HepG2 (cell line): ENCODE results near the gene HEATR1. TPM values are rescaled to one million over a fixed set of nuclear protein-coding genes. Genes with fewer than 3 reads are reported as not detected.
A peak's percentile ranks its signal among the peaks of the same experiment; 100 is the strongest.

Experiments
- ATAC-seq: fragments of 200-7000 bp; cut with Tn5 transposase; 3 replicates; pipeline ENCODE4 v1.9.1; 2020; ENCODE audit warnings: mild to moderate bottlenecking, moderate library complexity
- BruUV-seq: library from RNA; stranded (reverse); fragments of 400-500 nt; replicated peaks from 2 replicates; lab custom pipeline; 2021; lab: Mats Ljungman, UMichigan
- CTCF ChIA-PET: fragments of 300-600 bp; formaldehyde crosslinking; extraction: SDS; loops from one replicate; lab custom pipeline; 2021; ENCODE audit warnings: low total read pairs, inconsistent platforms, low intra/inter-chr PET ratio; lab: Yijun Ruan, JAX
- POLR2A ChIA-PET: fragments of 350-600 bp; sonication (Branson Sonifier 250); formaldehyde crosslinking; loops from one replicate; lab custom pipeline; 2020; ENCODE audit warnings: antibody characterized with exemption, inconsistent platforms; lab: Yijun Ruan, JAX
- DNase-seq: peaks from one replicate; pipeline ENCODE4 v3.0.0-alpha.2; 2015; ENCODE audit warnings: low spot score
- FAIRE-seq: peaks from 3 replicates; lab custom pipeline; 2011; peaks lifted over from hg19 to GRCh38; lab: Jason Lieb, UNC
- H2AFZ ChIP-seq: one replicate; pipeline ENCODE4 v1.6.1; 2011; ENCODE audit warnings: low read length, inconsistent platforms
- H3K27ac ChIP-seq: fragments of 300-600 bp; 3 replicates; pipeline ENCODE4 v1.8.0; 2011; ENCODE audit warnings: mixed run types, mild to moderate bottlenecking, mixed read lengths, low read length, inconsistent platforms; ENCODE audit not compliant: insufficient read depth; ENCODE audit errors: extremely low read length
- H3K27me3 ChIP-seq, 2 experiments: fragments of 200-600 bp in 1 of 2; 2 replicates in 1 of 2; 3 replicates in 1 of 2; pipeline versions ENCODE4 v1.6.0 to v1.8.0; 2011; ENCODE audit warnings: low read length in 2 of 2, mild to moderate bottlenecking in 2 of 2, moderate library complexity in 2 of 2, inconsistent platforms in 1 of 2; ENCODE audit not compliant: insufficient read depth in 2 of 2, control insufficient read depth in 1 of 2
- H3K36me3 ChIP-seq, 2 experiments: fragments of 200-600 bp in 1 of 2; replicated peaks in 1 of 2; 2 replicates in 1 of 2; 3 replicates in 1 of 2; pipeline versions ENCODE4 v1.5.1 to v1.8.0; 2011; ENCODE audit warnings: low read length in 2 of 2, inconsistent platforms in 1 of 2; ENCODE audit not compliant: insufficient read depth in 2 of 2, control insufficient read depth in 1 of 2
- H3K4me1 ChIP-seq: 2 replicates; pipeline ENCODE4 v1.5.1; 2012; ENCODE audit warnings: low read length, inconsistent platforms; ENCODE audit not compliant: insufficient read depth
- H3K4me2 ChIP-seq: 2 replicates; pipeline ENCODE4 v1.6.0; 2011; ENCODE audit warnings: low read depth, low read length, inconsistent platforms
- H3K4me3 ChIP-seq, 3 experiments: fragments of 200-600 bp in 1 of 3; sonication (generic), shearing (Covaris generic) in 1 of 3; replicated peaks in 1 of 3; 2 replicates each; pipeline ENCODE4 v1.5.1; 2011 to 2016; ENCODE audit warnings: low read length in 3 of 3, inconsistent platforms in 2 of 3, low read depth in 2 of 3, mild to moderate bottlenecking in 2 of 3, control low read depth in 1 of 3, mixed read lengths in 1 of 3; ENCODE audit not compliant: insufficient read depth in 1 of 3
- H3K79me2 ChIP-seq: one replicate; pipeline ENCODE4 v1.6.1; 2011; ENCODE audit warnings: low read length, inconsistent platforms; ENCODE audit not compliant: insufficient read depth
- H3K9ac ChIP-seq: 2 replicates; pipeline ENCODE4 v1.6.0; 2011; ENCODE audit warnings: mild to moderate bottlenecking, low read depth, low read length, inconsistent platforms; ENCODE audit not compliant: insufficient read depth
- H3K9me3 ChIP-seq: 2 replicates; pipeline ENCODE4 v1.5.1; 2012; ENCODE audit warnings: mild to moderate bottlenecking, low read length
- H4K20me1 ChIP-seq: 2 replicates; pipeline ENCODE4 v1.6.0; 2011; ENCODE audit warnings: inconsistent platforms, mild to moderate bottlenecking, low read length, moderate library complexity; ENCODE audit not compliant: insufficient read depth
- CEBPG ChIP-seq: IDR thresholded peaks from 2 replicates; pipeline ENCODE4 v1.6.1; 2016
- DPF2 ChIP-seq: sonication (generic); formaldehyde crosslinking; IDR thresholded peaks from 2 replicates; pipeline ENCODE4 v1.4.0; 2020; ENCODE audit warnings: mild to moderate bottlenecking, low read depth, missing genetic modification reagents, borderline replicate concordance
- ETV5 ChIP-seq: IDR thresholded peaks from 2 replicates; pipeline ENCODE4 v1.6.1; 2018; ENCODE audit warnings: missing biosample characterization, missing genetic modification reagents, inconsistent platforms, borderline replicate concordance
- FOSL2 ChIP-seq: sonication (generic); formaldehyde crosslinking; IDR thresholded peaks from 2 replicates; pipeline ENCODE4 v1.4.0; 2020; ENCODE audit warnings: missing genetic modification reagents
- KMT2A ChIP-seq: sonication (generic); formaldehyde crosslinking; IDR thresholded peaks from 2 replicates; pipeline ENCODE4 v1.4.0; 2020; ENCODE audit warnings: missing genetic modification reagents
- STAT6 ChIP-seq: sonication (generic); formaldehyde crosslinking; IDR thresholded peaks from 2 replicates; pipeline ENCODE4 v1.4.0; 2020; ENCODE audit warnings: missing genetic modification reagents, mild to moderate bottlenecking, borderline replicate concordance
- SYNCRIP ChIP-seq: fragments of 200-400 bp; formaldehyde crosslinking; IDR thresholded peaks from 2 replicates; pipeline ENCODE4 v1.6.1; 2018; ENCODE audit warnings: mild to moderate bottlenecking, low read depth, low read length; ENCODE audit not compliant: insufficient read depth
- ZBTB40 ChIP-seq, 2 experiments: fragments of 450-650 bp in 1 of 2; sonication (generic) in 1 of 2; formaldehyde crosslinking in 1 of 2; IDR thresholded peaks; 2 replicates each; pipeline versions ENCODE4 v1.6.1 to v1.8.0; 2016 to 2022; ENCODE audit warnings: antibody characterized with exemption in 1 of 2, mild to moderate bottlenecking in 1 of 2, missing genetic modification reagents in 1 of 2
- ZNF615 ChIP-seq: sonication (generic); formaldehyde crosslinking; IDR thresholded peaks from 2 replicates; pipeline ENCODE4 v1.5.0; 2020; ENCODE audit warnings: mild to moderate bottlenecking, missing genetic modification reagents, borderline replicate concordance
- WGBS: methylation state at CpG from one replicate; pipeline ENCODE4 v1.1.6; 2017; ENCODE audit warnings: low lambda C conversion rate; 5-methylcytosine and 5-hydroxymethylcytosine counted together
- in situ Hi-C: cut with HindIII; loops from 2 replicates; pipeline ENCODE4 v1.10.0; 2017; ENCODE audit warnings: low pct_unique_long_range_greater_than_20kb; ENCODE audit not compliant: extremely low pct_ligation_motif_present
- intact Hi-C: fragments of 100-400 bp; cut with micrococcal nuclease; formaldehyde crosslinking; loops from one replicate; pipeline ENCODE4 v1.10.0; 2022; ENCODE audit not compliant: unreplicated experiment
- polyA plus RNA-seq, 8 experiments: library from polyadenylated mRNA; depleted of rRNA in 3 of 8; stranded (reverse) in 7 of 8; unstranded in 1 of 8; fragments of >200 nt; fragmentation: Illumina TruSeq in 4 of 8; extraction: Trizol in 4 of 8; gene quantifications; 2 replicates each; pipeline versions ENCODE4 v1.2.1 to v1.2.3, GENCODE V29; 2011 to 2016; ENCODE audit warnings: low read depth in 4 of 8, missing spikeins in 1 of 8, mixed read lengths in 1 of 8; ENCODE audit not compliant: insufficient read depth in 1 of 8
- total RNA-seq, 5 experiments: library from RNA; depleted of rRNA; stranded (reverse); fragments of >200 nt; fragmentation: Illumina TruSeq; extraction: Trizol; gene quantifications; 2 replicates each; pipeline ENCODE4 v1.2.3, GENCODE V29; 2016; ENCODE audit warnings: low read depth in 1 of 5

The HEATR1 gene
- total and polyA plus RNA-seq, 2 of the 13 experiments (the other 11 are each of a cell fraction or from before 2014, with no cell fraction given): 10.2 to 45.8 TPM

- CTCF ChIA-PET: no interaction called here
- intact Hi-C loops (loop anchor here (1.0 kb wide), 2 partner anchors 12 to 13 kb away; no protein-coding TSS in a partner anchor), in situ Hi-C loops (no loop called here)
- TF ChIP-seq CEBPG (CRISPR knock-in tag) (peak; percentile 56), KMT2A (CRISPR knock-in tag) (peak; percentile 51; the same call in 1 of the 2 replicates), ZNF615 (0 out of 2 replicates have a peak, but pooled peaks have one; percentile 50), ZBTB40 (IDR thresholded peaks at IDR 0.05) (no peak), ZBTB40 (CRISPR knock-in tag; IDR thresholded peaks at IDR 0.05) (peak; percentile 26; the same call in 1 of the 2 replicates), FOSL2 (CRISPR knock-in tag) (peak; percentile 65), SYNCRIP (no peak), DPF2 (CRISPR knock-in tag) (peak; percentile 14; the same call in 1 of the 2 replicates), ETV5 (peak; percentile 98), STAT6 (CRISPR knock-in tag) (0 out of 2 replicates have a peak, but pooled peaks have one; percentile 33)
These were observed 101.2 kb downstream of the HEATR1 start for GRCh38 chr1:236502972-236503639.

More at GRCh38 chr1:236502972-236503639, 101.2 kb downstream of the HEATR1 start:
- Histone ChIP-seq H3K4me2 (peak overlapping the region; percentile 60), H2AFZ (no peak overlapping the region), H3K9me3 (no peaks in the 10 kb centered on the region), H3K27ac (peak overlapping the region; percentile 89), H3K4me1 (peaks cover 78% of the 10 kb centered on the region), H3K27me3 (no peaks in the 10 kb centered on the region), H3K4me3 (peak overlapping the region in 1 of 3 experiments; percentile 25; a peak in 1 of 6 replicates), H4K20me1 (no peaks in the 10 kb centered on the region), H3K79me2 (no peaks in the 10 kb centered on the region), H3K9ac (peak overlapping the region; percentile 55), H3K36me3 (no peaks in the 10 kb centered on the region)
- FAIRE-seq (peak; percentile 92), DNase-seq (peak; percentile 91), ATAC-seq (peak; percentile 94)
- no TSS peak for BruUV-seq
- WGBS: 22% methylated on average over 14 of the region's 15 CpGs
- POLR2A ChIA-PET: interaction anchor here (0.5 to 2.1 kb wide), 12 partner anchors 8 to 1430 kb away, joined by 3 to 42 read pairs (median 6); partner anchors contain the start of gene LGALS8
